Sigmoid colon (tissue), 7 donors: Measurements from ENCODE around the gene TPST2. TPM values are rescaled to one million over a fixed set of nuclear protein-coding genes. Genes with fewer than 3 reads are reported as not detected.

Experiments used
- DNase-seq: peaks from one replicate; pipeline ENCODE4 v3.0.0-alpha.2; 2019
- H3K27ac ChIP-seq, 4 donors: fragments of 200-600 bp; sonication (generic); one replicate each; pipeline ENCODE4 v1.5.1; 2016 to 2019; ENCODE audit warnings: mild to moderate bottlenecking in 1 of 4
- H3K27me3 ChIP-seq, 3 donors: fragments of 200-600 bp; sonication (generic); one replicate each; pipeline ENCODE4 v1.5.1; 2019; ENCODE audit warnings: mild to moderate bottlenecking in 1 of 3
- H3K36me3 ChIP-seq, 4 donors: fragments of 200-600 bp; sonication (generic); one replicate each; pipeline ENCODE4 v1.5.1; 2016 to 2019
- H3K4me1 ChIP-seq, 4 donors: fragments of 200-600 bp; sonication (generic); one replicate each; pipeline ENCODE4 v1.5.1; 2017 to 2019
- H3K4me3 ChIP-seq, 4 donors: fragments of 200-600 bp; sonication (generic); one replicate each; pipeline ENCODE4 v1.5.1; 2017 to 2019; ENCODE audit warnings: mild to moderate bottlenecking in 2 of 4, moderate library complexity in 1 of 4
- H3K9me3 ChIP-seq, 4 donors: fragments of 200-600 bp in 3 of 4; sonication (generic) in 3 of 4; one replicate each; pipeline versions ENCODE4 v1.5.1 to v1.6.1; 2013 to 2019
- EP300 ChIP-seq, 4 donors: sonication (generic); formaldehyde crosslinking; IDR thresholded peaks; one replicate each; pipeline ENCODE4 v1.6.1; 2017; ENCODE audit warnings: antibody characterized with exemption in 4 of 4
- POLR2A ChIP-seq, 2 donors: fragments of 450-650 bp; IDR thresholded peaks; one replicate each; pipeline ENCODE4 v1.6.1; 2016; ENCODE audit warnings: antibody characterized with exemption in 2 of 2, mild to moderate bottlenecking in 2 of 2, moderate library complexity in 2 of 2
- POLR2AphosphoS5 ChIP-seq, 4 donors: sonication (generic); formaldehyde crosslinking; IDR thresholded peaks; one replicate each; pipeline ENCODE4 v1.6.1; 2017; ENCODE audit warnings: antibody characterized with exemption in 4 of 4
- WGBS, 2 donors: extraction: QIAGEN DNeasy Blood & Tissue Kit; methylation state at CpG; one replicate each; pipeline ENCODE4 v1.1.7; 2013; 5-methylcytosine and 5-hydroxymethylcytosine counted together
- intact Hi-C: fragments of 100-400 bp; cut with DNase I; formaldehyde crosslinking; loops from one replicate; pipeline ENCODE4 v1.15.1; 2023
- polyA plus RNA-seq, 3 donors: library from polyadenylated mRNA; stranded (reverse); fragments of 200-250 nt; gene quantifications; one replicate each; pipeline ENCODE4 v1.2.3, GENCODE V29; 2013
- total RNA-seq, 4 donors: library from RNA; depleted of rRNA; stranded (reverse); fragments of >200 nt; gene quantifications; one replicate each; pipeline ENCODE4 v1.1.0, GENCODE V29; 2016
- TF ChIP-seq, protein P1 (sequence below), 4 experiments: fragments of 450-650 bp in 3 of 4; fragments of 200-600 bp in 1 of 4; IDR thresholded peaks; one replicate each; pipeline ENCODE4 v1.5.1; 2016 to 2019; ENCODE audit warnings: antibody characterized with exemption in 4 of 4, mild to moderate bottlenecking in 3 of 4, moderate library complexity in 2 of 4
- donor health status: healthy with polysubstance abuse.
- donor health status: Bipolar disorder and iron deficiency.
- donor health status: healthy.

Gene TPST2
- total and polyA plus RNA-seq, 7 donors: 5.1 to 24.3 (median 15.9) TPM

DNA sequence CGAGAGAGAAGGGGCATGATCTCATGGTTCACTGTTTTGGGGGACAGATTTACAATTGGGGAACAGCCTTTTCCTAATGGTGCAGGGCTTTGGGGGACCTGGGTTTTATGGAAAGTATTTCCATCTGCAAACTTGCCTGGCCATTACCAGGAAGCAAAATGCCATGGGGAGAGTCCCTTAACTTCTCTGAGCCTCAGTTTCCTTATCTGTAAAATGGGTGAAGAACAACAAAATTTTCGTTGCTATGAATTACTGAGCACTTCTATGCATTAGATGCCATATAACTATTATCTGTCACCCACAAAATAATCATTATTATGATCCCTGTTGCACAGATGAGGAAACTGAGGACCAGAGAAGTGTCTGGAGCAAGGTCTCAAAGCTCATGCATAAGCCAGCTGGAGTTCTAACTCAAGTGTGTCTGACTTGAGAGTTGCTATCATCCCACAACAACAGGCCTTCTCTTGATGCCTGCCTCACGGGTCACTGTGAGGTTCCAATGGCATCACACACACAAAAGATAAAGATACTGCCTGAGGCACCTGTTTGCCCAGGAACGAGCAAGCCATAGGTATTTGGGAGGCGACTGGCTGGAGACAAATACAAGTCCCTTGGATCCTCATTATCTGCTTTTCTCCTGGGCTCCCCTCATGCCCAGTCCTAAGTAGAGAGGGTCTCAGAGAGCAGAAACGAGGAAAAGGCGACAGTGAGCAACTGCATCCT is 15.8 kb downstream of the TPST2 start:
- Histone ChIP-seq H3K27me3 (no peaks in the 10 kb centered on the region), H3K4me3 (no peak overlapping the region), H3K4me1 (peaks cover 0 to 9% (median 0%) of the 10 kb centered on the region in 4 donors), H3K36me3 (no peaks in the 10 kb centered on the region), H3K9me3 (no peaks in the 10 kb centered on the region), H3K27ac (peak overlapping the region in 2 of 4 donors; percentile 32 to 42)
- intact Hi-C loops: no loop called here
- no peak for DNase-seq
- TF ChIP-seq EP300 (IDR thresholded peaks at IDR 0.05): no peak
- TF ChIP-seq, protein P1, sequence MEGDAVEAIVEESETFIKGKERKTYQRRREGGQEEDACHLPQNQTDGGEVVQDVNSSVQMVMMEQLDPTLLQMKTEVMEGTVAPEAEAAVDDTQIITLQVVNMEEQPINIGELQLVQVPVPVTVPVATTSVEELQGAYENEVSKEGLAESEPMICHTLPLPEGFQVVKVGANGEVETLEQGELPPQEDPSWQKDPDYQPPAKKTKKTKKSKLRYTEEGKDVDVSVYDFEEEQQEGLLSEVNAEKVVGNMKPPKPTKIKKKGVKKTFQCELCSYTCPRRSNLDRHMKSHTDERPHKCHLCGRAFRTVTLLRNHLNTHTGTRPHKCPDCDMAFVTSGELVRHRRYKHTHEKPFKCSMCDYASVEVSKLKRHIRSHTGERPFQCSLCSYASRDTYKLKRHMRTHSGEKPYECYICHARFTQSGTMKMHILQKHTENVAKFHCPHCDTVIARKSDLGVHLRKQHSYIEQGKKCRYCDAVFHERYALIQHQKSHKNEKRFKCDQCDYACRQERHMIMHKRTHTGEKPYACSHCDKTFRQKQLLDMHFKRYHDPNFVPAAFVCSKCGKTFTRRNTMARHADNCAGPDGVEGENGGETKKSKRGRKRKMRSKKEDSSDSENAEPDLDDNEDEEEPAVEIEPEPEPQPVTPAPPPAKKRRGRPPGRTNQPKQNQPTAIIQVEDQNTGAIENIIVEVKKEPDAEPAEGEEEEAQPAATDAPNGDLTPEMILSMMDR (IDR thresholded peaks at IDR 0.05): no peak
- TF ChIP-seq POLR2A (IDR thresholded peaks at IDR 0.05): no peak
- TF ChIP-seq POLR2AphosphoS5 (IDR thresholded peaks at IDR 0.05): no peak
- WGBS, 2 donors: 79 to 82% methylated on average over 7 of the region's 7 CpGs

DNA sequence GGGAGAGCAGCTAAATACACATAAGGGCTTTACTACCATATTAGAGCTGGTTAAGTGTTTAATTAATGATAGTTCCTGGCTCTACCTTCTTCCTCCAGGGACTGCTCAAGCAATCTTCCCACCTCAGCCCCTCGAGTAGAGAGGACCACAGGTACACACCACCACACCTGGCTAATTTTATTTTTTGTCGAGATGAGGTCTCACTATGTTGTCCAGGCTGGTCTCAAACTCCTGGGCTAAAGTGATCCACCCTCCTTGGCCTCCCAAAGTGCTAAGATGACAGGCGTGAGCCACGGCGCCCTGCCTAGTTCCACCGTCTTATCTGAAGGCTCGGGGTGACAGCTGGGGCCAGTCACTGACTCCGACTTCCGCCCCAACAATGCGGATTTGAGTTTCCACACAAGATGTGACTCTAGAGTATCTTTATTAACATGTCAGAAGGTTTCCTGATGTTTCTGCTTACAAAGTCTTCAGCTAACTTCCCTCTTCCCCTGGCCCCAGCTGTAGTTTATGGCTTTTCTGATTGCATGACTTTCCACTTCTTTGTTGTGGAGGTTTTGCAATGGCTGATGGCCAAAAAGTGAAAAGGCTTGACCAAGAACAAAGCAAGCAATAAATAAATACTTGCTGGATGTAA is 16.8 kb downstream of the TPST2 start:
- DNase-seq: peak; percentile 72
- intact Hi-C loops: no loop called here
- TF ChIP-seq POLR2A (IDR thresholded peaks at IDR 0.05): no peak
- TF ChIP-seq, protein P1 (IDR thresholded peaks at IDR 0.05): no peak
- no peak for TF ChIP-seq EP300 (IDR thresholded peaks at IDR 0.05)
- peak in 1 of 4 donors; percentile 5 for TF ChIP-seq POLR2AphosphoS5 (IDR thresholded peaks at IDR 0.05)

DNA sequence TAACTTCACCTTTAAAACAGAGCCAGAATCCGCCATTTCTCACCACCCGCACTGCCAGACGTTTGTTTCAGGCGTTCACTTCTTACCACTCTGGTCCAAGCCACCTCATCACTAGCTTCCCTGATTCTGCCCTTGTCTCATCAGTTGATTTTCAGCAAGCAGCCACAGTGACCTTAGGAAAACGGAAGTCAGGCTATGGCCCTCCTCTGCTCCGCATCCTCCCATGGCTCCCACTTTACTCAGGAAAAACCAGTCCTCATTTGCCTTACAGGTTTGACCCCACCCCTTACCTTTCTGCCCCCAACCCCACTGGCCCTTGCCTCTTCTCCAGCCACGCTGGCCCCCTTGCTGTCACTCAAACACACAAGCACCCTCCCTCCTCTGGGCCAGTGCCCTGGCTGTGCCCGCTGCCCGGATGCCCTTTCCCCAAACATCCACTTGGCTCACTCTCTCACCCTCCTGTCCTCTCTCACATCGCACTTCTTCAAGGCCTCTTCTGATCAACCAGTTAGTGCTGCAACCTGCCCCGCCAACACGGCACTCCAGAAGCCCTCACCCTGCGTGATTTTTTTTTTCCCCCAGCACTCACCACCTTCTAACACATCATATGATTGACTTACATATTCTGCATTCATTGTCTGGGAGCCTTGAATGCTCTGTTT is 18.9 kb downstream of the TPST2 start:
- Histone ChIP-seq H3K27me3 (no peaks in the 10 kb centered on the region), H3K9me3 (no peaks in the 10 kb centered on the region), H3K36me3 (no peaks in the 10 kb centered on the region), H3K4me3 (no peak overlapping the region), H3K4me1 (peaks cover 0 to 9% (median 0%) of the 10 kb centered on the region in 4 donors), H3K27ac (no peak overlapping the region)
- 91 to 95% methylated on average over 13 of the region's 13 CpGs for WGBS, 2 donors
- intact Hi-C loops: no loop called here
- no peak for DNase-seq
- TF ChIP-seq POLR2AphosphoS5 (IDR thresholded peaks at IDR 0.05) (no peak), EP300 (IDR thresholded peaks at IDR 0.05) (no peak), POLR2A (IDR thresholded peaks at IDR 0.05) (no peak)
- TF ChIP-seq, protein P1 (IDR thresholded peaks at IDR 0.05): no peak

More for the DNA sequence above, 16.8 kb downstream of the TPST2 start:
- H3K27ac ChIP-seq: peak overlapping the region in 2 of 4 donors; percentile 32 to 42
- H3K4me1 ChIP-seq: peaks cover 0 to 9% (median 0%) of the 10 kb centered on the region in 4 donors
- H3K27me3 ChIP-seq: no peaks in the 10 kb centered on the region
- no peaks in the 10 kb centered on the region for H3K9me3 ChIP-seq
- no peaks in the 10 kb centered on the region for H3K36me3 ChIP-seq
- WGBS, 2 donors: 46 to 65% methylated on average over 10 of the region's 10 CpGs
- H3K4me3 ChIP-seq: no peak overlapping the region

DNA sequence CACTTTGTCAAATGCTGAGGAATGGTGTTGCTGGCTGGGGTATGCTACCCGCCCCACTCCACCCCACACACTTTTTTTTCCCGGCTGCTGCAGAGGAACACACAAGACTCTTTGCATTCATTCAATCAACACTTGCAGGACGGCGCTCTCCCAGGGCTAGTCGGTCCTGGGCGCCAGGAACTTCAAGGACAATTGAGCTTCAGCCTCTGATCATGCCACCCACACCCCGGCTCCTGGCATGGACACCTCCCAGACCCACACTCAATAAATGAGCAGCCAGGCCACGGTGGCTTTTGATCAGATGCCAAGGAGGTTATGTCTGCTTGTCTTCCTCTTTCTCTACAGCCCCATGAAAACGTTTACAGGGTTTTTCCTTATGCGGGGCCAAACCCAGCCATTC is 19.8 kb downstream of the TPST2 start:
- TF ChIP-seq POLR2A (IDR thresholded peaks at IDR 0.05) (no peak), POLR2AphosphoS5 (IDR thresholded peaks at IDR 0.05) (no peak), EP300 (IDR thresholded peaks at IDR 0.05) (no peak)
- TF ChIP-seq, protein P1 (IDR thresholded peaks at IDR 0.05): no peak
- Histone ChIP-seq H3K36me3 (no peaks in the 10 kb centered on the region), H3K4me1 (peaks cover 0 to 9% (median 0%) of the 10 kb centered on the region in 4 donors), H3K9me3 (no peaks in the 10 kb centered on the region), H3K4me3 (no peak overlapping the region), H3K27me3 (no peaks in the 10 kb centered on the region), H3K27ac (no peak overlapping the region)
- no peak for DNase-seq
- intact Hi-C loops: no loop called here
- 18 to 33% methylated on average over 10 of the region's 10 CpGs for WGBS, 2 donors
